AG09309 (cell line): ENCODE data around the gene SF3A2.

Experiments
- DNase-seq: peaks from one replicate; pipeline ENCODE4 v3.0.0-alpha.2; 2010; ENCODE audit warnings: low read depth
- H3K4me3 ChIP-seq: 2 replicates; pipeline ENCODE4 v1.5.1; 2011; ENCODE audit warnings: mild to moderate bottlenecking, low read depth, low read length, moderate library complexity; ENCODE audit not compliant: control insufficient read depth
- TF ChIP-seq, protein P1 (sequence below): IDR thresholded peaks from 2 replicates; pipeline ENCODE4 v1.5.1; 2011; ENCODE audit warnings: mild to moderate bottlenecking, low read depth, low read length, inconsistent platforms; ENCODE audit not compliant: insufficient read depth, control insufficient read depth; ENCODE audit errors: missing control alignments

Gene SF3A2

GRCh38 chr19:2255112-2255845, 18.7 kb downstream of the SF3A2 start:
- TF ChIP-seq, protein P1, sequence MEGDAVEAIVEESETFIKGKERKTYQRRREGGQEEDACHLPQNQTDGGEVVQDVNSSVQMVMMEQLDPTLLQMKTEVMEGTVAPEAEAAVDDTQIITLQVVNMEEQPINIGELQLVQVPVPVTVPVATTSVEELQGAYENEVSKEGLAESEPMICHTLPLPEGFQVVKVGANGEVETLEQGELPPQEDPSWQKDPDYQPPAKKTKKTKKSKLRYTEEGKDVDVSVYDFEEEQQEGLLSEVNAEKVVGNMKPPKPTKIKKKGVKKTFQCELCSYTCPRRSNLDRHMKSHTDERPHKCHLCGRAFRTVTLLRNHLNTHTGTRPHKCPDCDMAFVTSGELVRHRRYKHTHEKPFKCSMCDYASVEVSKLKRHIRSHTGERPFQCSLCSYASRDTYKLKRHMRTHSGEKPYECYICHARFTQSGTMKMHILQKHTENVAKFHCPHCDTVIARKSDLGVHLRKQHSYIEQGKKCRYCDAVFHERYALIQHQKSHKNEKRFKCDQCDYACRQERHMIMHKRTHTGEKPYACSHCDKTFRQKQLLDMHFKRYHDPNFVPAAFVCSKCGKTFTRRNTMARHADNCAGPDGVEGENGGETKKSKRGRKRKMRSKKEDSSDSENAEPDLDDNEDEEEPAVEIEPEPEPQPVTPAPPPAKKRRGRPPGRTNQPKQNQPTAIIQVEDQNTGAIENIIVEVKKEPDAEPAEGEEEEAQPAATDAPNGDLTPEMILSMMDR, result no peak
- DNase-seq, result no peak
- no peak overlapping the region for H3K4me3 ChIP-seq

DNA sequence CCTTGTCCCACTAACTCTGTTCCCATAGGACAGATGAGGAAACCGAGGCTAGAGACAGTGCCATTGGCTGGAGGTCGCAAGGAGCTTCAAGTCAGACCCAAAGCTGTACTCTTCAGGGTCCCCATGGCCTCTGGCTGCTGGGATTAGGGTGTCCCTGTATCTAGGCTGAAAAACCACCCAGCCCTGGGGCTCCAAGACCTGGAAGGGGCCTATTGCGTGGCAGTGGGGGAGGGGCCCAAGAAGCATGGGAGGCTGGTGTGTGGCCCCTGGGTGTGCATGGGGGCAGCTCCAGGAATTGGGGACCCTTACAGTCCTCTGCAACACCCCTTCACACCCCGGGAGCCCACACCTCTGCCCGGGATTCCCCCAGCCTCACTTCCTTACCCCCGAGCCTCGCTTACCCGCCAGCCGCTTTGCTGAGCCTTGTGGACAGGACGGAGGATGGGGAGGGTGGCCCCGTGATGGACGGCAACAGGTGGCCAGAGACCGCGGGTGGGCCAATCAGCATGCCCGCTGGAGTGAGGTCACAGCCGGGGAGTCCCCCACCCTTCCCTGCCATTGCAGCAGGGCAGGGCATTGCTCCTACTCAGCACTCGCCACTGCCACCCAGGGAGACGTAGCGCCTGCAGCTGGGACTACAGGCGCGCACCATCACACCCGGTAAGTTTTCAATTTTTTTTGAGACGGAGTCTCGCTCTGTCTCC, 19.5 kb downstream of the SF3A2 start, which contains the start of gene JSRP1:
Gene JSRP1 (minus strand): TSS at position 436 of the 704 bp plus-strand sequence. CDS start 1,103 bp downstream, outside the sequence.
- no peak within 1 kb of the TSS for H3K4me3 ChIP-seq
- no peak for DNase-seq
- TF ChIP-seq, protein P1, result no peak

DNA sequence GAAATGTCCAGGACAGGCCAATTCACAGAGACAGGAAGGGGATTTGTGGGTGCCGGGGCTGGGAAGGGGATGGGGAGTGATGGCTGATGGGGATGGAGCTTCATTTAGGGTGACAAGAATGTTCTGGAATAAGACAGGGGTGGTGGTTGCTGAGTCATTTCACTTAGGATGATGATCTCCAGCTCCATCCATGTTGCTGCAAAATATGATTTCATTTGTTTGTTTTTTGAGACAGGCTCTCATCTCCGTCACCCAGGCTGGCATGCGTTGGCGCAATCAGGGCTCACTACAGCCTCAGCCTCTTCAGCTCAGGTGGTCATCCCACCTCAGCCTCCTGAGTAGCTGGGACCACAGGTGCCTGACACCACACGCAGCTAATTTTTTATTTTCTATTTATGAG, 22.7 kb downstream of the SF3A2 start:
- TF ChIP-seq, protein P1, result no peak
- DNase-seq, result no peak

DNA sequence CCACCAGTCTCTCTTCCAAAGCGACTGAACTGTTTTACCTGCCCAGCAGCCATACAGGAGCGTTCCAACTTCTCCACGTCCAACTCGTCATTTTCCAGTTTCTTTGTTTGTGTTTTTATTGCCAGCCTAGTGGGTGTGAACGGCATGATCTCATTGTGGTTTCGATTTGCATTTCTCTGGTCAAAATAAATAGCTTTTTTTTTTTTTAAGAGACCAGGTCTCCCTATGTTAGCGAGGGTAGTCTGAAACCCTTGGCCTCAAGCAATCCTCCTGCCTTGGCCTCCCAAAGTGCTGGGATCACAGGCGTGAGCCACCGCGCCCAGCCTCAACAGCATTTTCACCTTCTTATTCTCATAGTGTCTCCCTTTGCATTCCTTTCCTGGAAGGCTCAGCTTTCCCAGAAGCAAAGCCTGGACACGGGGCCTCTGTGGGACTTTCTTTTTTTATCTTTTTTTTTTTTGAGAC, 23.7 kb downstream of the SF3A2 start:
- DNase-seq, result no peak
- no peak overlapping the region for H3K4me3 ChIP-seq
- TF ChIP-seq, protein P1, result no peak

More for the DNA sequence above, 22.7 kb downstream of the SF3A2 start:
- no peak overlapping the region for H3K4me3 ChIP-seq

GRCh38 chr19:2261438-2262172, 25.0 kb downstream of the SF3A2 start:
- no peak for DNase-seq
- no peak overlapping the region for H3K4me3 ChIP-seq
- TF ChIP-seq, protein P1, result peak; percentile 65
